HG02840 (cell line): ENCODE results near the gene FIBCD1.
"Not testable (repeated sequence)": the region's sequence is repeated elsewhere in the genome, so short reads cannot be mapped to it uniquely, and the experiment has no call there.

Experiments used
- ATAC-seq: cut with Tn5 transposase; IDR thresholded peaks from one replicate; pipeline ENCODE4 v1.9.1; 2021; ENCODE audit warnings: mild to moderate bottlenecking, moderate library complexity, moderate number of reproducible peaks; ENCODE audit not compliant: unreplicated experiment, low FRiP score

Gene FIBCD1

GRCh38 chr9:130956636-130957450 lies 17.8 kb upstream of the FIBCD1 start:
- ATAC-seq, result no peak

DNA sequence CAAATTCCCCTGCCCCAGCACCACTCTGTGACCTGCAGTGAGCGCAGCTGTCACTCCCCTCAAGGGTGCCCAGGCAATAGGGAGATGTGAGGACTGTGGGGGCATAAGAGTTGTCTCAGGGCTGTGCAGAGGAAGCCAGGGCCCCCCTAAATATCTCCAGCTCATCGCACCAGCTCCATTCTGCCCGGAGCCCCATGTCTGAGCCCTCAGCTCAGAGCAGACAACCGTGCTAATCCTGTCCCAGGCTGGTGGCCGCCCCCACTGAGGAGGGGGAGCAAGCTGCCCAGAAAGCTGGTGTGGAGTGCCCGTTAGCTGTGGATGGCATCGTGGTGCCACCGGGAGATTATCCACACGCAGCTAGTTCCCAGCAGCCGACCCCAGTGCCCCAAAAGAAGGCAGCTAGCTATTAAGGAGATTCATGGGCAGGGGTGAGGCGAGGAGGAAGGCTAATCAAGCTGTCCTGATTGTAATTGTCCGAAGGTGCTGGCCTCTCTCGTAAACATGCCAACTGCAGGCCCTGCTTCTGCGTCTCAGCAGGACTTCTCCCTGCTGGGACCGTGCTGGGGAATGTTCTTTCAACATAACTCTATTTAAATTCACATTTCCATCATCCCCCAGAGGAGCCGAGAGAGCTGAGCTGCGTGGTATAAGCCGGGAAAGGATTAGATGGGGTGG lies 17.0 kb upstream of the FIBCD1 start:
- no peak for ATAC-seq

GRCh38 chr9:130954925-130955324 lies 15.9 kb upstream of the FIBCD1 start:
- not testable (repeated sequence) for ATAC-seq

- no peak for ATAC-seq
These were observed 15.3 kb upstream of the FIBCD1 start for GRCh38 chr9:130954317-130954716.

- no peak for ATAC-seq
These were observed 13.2 kb upstream of the FIBCD1 start for GRCh38 chr9:130952065-130952762.

GRCh38 chr9:130950039-130950311 lies 10.9 kb upstream of the FIBCD1 start:
- no peak for ATAC-seq

DNA sequence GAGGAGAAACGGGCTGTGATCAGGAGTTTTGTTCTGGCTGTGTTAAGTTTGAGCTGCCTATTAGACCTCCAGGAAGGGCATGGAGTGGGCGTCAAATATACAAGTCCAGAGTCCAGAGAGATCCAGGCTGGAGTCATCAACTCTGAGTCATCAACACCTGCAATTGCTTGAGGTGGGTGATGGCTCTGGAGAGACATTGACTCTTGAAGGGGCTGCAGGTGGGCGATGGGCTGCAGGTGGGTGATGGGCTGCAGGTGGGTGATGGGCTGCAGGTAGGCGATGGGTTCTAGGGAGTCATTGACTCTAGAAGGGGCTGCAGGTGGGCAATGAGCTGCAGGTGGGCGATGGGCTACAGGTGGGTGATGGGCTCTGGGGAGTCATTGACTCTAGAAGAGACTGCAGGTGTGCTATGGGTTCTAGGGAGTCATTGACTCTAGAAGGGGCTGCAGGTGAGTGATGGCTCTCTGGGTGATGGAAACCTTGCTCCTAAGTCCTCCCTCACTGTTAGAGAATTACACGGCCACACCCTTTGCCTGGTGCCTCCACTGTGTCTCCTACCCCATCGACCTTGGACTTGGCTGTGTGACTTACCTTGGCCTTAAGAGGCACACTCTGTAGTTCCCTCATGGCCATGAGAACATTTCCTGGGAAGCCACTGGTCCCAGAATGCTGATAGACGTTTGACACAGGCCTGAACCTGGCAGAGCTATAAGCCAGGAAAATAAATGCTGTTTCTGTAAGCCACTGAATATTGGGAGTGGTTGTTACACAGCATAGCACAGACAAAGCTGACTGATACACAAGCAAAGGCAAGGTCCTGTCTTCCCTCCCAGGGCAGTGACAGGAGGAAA lies 10.4 kb upstream of the FIBCD1 start:
- no peak for ATAC-seq

- no peak for ATAC-seq
These were observed 9.2 kb upstream of the FIBCD1 start for GRCh38 chr9:130948266-130948665.

GRCh38 chr9:130947618-130948140 lies 8.6 kb upstream of the FIBCD1 start:
- no peak for ATAC-seq

DNA sequence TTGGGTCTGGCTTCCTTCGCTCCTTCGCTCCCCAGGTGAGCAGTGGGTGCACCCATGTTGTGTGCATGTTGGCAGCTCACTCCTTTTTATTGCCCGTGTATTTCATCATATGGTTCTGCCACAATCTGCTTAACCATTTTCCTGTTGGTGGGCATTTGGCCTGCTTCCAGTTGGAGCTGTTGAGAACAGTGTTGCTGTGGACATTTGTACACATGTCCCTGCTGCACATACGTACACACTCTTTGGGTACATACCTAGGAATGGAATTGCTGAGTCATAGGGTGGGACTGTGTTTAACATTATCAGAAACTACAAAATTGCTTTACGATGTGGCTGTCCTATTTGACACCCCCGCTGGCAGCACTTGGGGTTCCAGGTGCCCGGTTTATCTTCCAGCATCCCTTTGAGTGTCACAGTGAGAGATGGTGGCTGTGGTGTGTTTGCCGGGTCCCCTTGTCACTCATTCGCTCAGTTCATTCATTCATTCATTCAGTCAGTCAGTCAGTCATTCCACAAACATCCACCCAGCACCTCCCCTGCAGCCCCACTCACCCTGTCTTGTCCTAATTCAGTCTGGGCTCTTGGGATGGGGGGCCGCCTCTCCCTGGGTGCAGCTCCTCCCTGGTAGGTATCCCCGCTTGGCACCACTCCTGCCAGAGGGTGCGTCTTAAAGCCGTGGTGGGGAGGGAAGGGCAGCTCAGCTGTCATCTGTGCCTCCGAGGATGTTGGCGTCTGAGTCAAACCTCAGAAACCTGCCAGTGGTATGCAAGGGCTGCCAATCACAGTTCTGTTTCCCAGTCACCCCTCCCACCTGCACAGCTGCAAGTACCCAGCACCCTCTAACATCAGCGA lies 7.9 kb upstream of the FIBCD1 start:
- no peak for ATAC-seq

DNA sequence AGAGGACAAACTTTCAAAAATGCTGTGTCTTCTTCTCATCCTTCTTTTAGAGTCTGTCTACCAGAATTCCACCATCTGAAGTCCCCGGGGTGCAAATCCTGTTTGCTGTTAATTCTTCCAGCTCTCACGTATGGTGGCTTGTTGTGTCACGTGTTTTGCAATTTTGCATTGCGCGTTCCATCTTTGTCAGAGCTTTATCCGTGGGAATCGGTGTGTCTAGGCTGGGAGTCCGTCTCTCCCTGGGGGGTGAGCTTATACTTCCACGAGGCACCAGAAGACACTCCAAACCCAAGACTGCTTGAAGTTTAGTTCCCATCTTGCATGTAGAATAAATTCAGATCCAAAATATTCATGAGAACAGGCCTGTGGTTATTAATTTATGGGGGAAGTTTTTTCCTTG lies 6.1 kb upstream of the FIBCD1 start:
- no peak for ATAC-seq

- no peak for ATAC-seq
These were observed 5.5 kb upstream of the FIBCD1 start for GRCh38 chr9:130944510-130945058.

GRCh38 chr9:130943777-130944176 lies 4.7 kb upstream of the FIBCD1 start:
- ATAC-seq, result no peak

- no peak for ATAC-seq
These were observed 4.2 kb upstream of the FIBCD1 start for GRCh38 chr9:130943221-130943620.

- no peak for ATAC-seq
These were observed 3.6 kb upstream of the FIBCD1 start for GRCh38 chr9:130942679-130943078.

DNA sequence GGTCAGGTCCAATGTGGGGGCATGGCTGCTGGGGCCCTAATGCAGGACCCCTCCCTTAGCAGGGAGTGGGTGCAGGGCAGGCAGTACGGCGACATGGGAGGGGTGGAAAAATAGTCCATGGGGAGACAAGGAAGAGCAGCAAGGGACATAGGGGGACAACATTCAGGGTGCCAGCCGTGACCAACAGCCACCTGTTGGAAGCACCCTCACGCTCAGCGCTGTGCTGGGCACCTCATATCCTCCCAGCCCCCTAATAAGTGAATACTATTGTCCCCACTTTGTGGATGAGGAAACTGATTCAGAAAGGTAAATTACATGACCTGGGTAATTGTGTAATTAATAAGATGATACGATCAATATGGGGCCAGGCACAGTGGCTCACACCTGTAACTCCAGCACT lies 3.0 kb upstream of the FIBCD1 start:
- ATAC-seq, result no peak

- ATAC-seq, result no peak
These were observed 1.9 kb upstream of the FIBCD1 start for GRCh38 chr9:130940693-130941576.

DNA sequence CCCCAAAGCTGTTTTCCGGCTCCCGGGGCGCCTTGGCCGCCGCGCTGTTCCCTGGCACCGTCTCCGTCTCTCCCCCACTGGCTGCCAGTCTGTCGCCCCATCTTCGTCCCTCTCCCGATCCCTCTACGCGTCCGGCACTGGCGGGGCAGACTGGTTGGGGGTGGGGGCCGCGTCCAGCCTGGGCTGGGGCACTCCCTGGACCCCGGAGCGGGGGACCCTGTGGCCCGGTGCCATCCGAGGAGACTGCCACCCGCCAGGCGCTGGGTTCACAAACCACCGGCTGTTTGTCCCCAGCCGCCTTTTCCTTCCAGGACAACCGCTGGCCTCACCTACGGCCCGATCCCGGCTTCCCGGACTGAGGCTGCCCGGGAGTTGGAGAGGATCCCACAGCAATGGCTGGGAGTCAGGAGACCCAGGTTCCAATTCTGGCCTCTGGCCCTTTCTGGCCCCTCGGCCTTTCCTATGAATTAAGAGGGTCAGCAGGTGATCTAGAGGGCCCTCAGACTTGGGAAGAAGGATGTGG lies 1.0 kb upstream of the FIBCD1 start:
- ATAC-seq, result no peak
